A673 (cell line): ENCODE results near the gene CLRN3. TPM values are rescaled to one million over a fixed set of nuclear protein-coding genes. Genes with fewer than 3 reads are reported as not detected.

Experiments
- BruUV-seq: library from RNA; stranded (reverse); fragments of 400-500 nt; replicated peaks from 2 replicates; lab custom pipeline; 2021; lab: Mats Ljungman, UMichigan
- CTCF ChIA-PET: fragments of 300-600 bp; sonication (Branson Sonifier 250); formaldehyde crosslinking; loops from one replicate; lab custom pipeline; 2022; ENCODE audit warnings: antibody characterized with exemption; lab: Charles Lee
- POLR2A ChIA-PET: fragments of 300-600 bp; sonication (Branson Sonifier 250); formaldehyde crosslinking; loops from one replicate; lab custom pipeline; 2022; ENCODE audit warnings: antibody characterized with exemption; ENCODE audit not compliant: low non-redundant PET; lab: Charles Lee
- DNase-seq: peaks from one replicate; pipeline ENCODE4 v3.0.0-alpha.2; 2015; ENCODE audit warnings: low spot score
- H3K27ac ChIP-seq: fragments of 200-600 bp; sonication (generic); 2 replicates; pipeline ENCODE4 v1.5.1; 2016; ENCODE audit warnings: mixed run types, low read depth, mild to moderate bottlenecking, mixed read lengths, antibody characterized with exemption, low read length; ENCODE audit not compliant: poor library complexity, severe bottlenecking
- H3K27me3 ChIP-seq: fragments of 200-600 bp; sonication (generic); replicated peaks from 2 replicates; pipeline ENCODE4 v1.6.1; 2017; ENCODE audit warnings: mixed run types, low read depth, mild to moderate bottlenecking, mixed read lengths, antibody characterized with exemption, low read length; ENCODE audit not compliant: insufficient read depth, poor library complexity
- H3K36me3 ChIP-seq: fragments of 200-600 bp; sonication (generic); 2 replicates; pipeline ENCODE4 v1.6.1; 2016; ENCODE audit warnings: mixed run types, mild to moderate bottlenecking, mixed read lengths, antibody characterized with exemption, low read length; ENCODE audit not compliant: insufficient read depth, poor library complexity, severe bottlenecking
- H3K4me1 ChIP-seq: fragments of 200-600 bp; sonication (generic); 2 replicates; pipeline ENCODE4 v1.6.1; 2017; ENCODE audit warnings: mixed run types, mild to moderate bottlenecking, mixed read lengths, antibody characterized with exemption, low read length; ENCODE audit not compliant: insufficient read depth, poor library complexity, severe bottlenecking
- H3K4me3 ChIP-seq: fragments of 200-600 bp; sonication (generic); 2 replicates; pipeline ENCODE4 v1.5.1; 2016; ENCODE audit warnings: low read depth, mixed run types, mild to moderate bottlenecking, mixed read lengths, low read length; ENCODE audit not compliant: poor library complexity, severe bottlenecking
- H3K9me3 ChIP-seq: fragments of 200-600 bp; sonication (generic); 2 replicates; pipeline ENCODE4 v1.6.1; 2016; ENCODE audit warnings: mixed run types, low read depth, mild to moderate bottlenecking, mixed read lengths, antibody characterized with exemption, low read length; ENCODE audit not compliant: poor library complexity, severe bottlenecking
- CTCF ChIP-seq: fragments of 300-800, 200-600 bp; sonication (generic); conservative IDR thresholded peaks from 2 replicates; pipeline ENCODE4 v1.5.1; 2017; ENCODE audit warnings: low read depth, mild to moderate bottlenecking, antibody characterized with exemption, low read length, moderate library complexity, mixed read lengths
- EZH2 ChIP-seq: fragments of 200-600 bp; sonication (generic); IDR thresholded peaks from 2 replicates; pipeline ENCODE4 v1.6.1; 2017; ENCODE audit warnings: borderline replicate concordance, low read depth, mild to moderate bottlenecking, mixed read lengths, antibody characterized with exemption, low read length; ENCODE audit not compliant: poor library complexity, severe bottlenecking
- intact Hi-C: fragments of 100-400 bp; cut with micrococcal nuclease; formaldehyde crosslinking; loops from one replicate; pipeline ENCODE4 v1.10.0; 2022; ENCODE audit not compliant: unreplicated experiment
- total RNA-seq: library from RNA; stranded (reverse); gene quantifications from 2 replicates; pipeline ENCODE4 v1.2.3, GENCODE V29; 2021

CLRN3 gene
- total RNA-seq, 1 experiment from 2014 or later: not detected

DNA sequence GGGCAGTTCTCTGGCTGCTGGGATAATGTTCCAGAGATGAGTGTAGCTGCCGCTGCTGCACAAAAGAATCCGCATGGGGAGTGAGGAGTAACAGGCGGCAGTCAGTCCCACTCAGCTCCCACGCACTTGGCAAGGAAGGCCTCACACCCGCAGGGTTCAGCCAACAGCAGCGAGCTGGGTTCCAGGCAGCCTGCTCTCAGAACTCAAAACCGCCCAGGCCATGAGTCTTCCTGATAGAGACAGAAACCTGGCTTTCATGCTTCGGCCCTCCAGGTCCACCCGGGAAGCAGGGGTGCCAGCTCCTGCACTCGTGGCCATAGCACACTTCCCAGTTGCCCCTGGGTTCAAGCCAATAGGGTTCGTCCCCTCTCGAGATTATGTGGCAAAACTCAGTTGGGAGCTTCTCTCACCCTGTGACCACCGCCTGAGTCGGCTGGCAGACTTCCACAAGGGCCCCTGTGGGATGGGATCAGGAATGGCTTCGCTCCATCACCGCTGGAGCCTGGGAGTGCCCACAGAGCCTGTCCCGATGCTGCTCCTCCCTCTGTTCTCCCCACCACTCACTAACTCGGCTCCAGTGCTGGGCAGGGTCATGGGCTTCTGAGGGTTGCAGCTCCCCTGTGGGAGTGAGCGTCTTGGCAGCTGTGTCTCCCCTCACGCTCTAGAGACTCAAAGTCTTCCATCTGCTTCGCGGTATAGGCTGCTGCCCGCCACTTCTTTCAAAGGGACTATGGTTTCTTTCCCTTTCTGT is 20.6 kb downstream of the CLRN3 start:
- no TSS peak for BruUV-seq
- DNase-seq: peak; percentile 58
- H3K4me1 ChIP-seq: no peaks in the 10 kb centered on the region
- H3K27ac ChIP-seq: no peak overlapping the region
- ChIA-PET CTCF (no interaction called here), POLR2A (no interaction called here)
- no peaks in the 10 kb centered on the region for H3K9me3 ChIP-seq
- intact Hi-C loops: no loop called here
- TF ChIP-seq CTCF (no peak), EZH2 (no peak)
- H3K36me3 ChIP-seq: no peaks in the 10 kb centered on the region
- H3K4me3 ChIP-seq: no peak overlapping the region
- H3K27me3 ChIP-seq: peaks cover 26% of the 10 kb centered on the region

- Histone ChIP-seq H3K9me3 (no peaks in the 10 kb centered on the region), H3K27me3 (peaks cover 21% of the 10 kb centered on the region), H3K4me1 (no peaks in the 10 kb centered on the region), H3K27ac (no peak overlapping the region), H3K36me3 (no peaks in the 10 kb centered on the region), H3K4me3 (no peak overlapping the region)
- intact Hi-C loops: no loop called here
- ChIA-PET POLR2A (no interaction called here), CTCF (no interaction called here)
- TF ChIP-seq CTCF (no peak), EZH2 (no peak)
- DNase-seq: peak; percentile 14
- BruUV-seq: no TSS peak
Measured at GRCh38 chr10:127871631-127872010, 21.1 kb downstream of the CLRN3 start.

- ChIA-PET POLR2A (no interaction called here), CTCF (no interaction called here)
- no peak overlapping the region for H3K27ac ChIP-seq
- H3K4me3 ChIP-seq: no peak overlapping the region
- H3K36me3 ChIP-seq: no peaks in the 10 kb centered on the region
- no peaks in the 10 kb centered on the region for H3K4me1 ChIP-seq
- DNase-seq: no peak
- intact Hi-C loops: no loop called here
- BruUV-seq: no TSS peak
- TF ChIP-seq EZH2: no peak
- no peak for TF ChIP-seq CTCF
- no peaks in the 10 kb centered on the region for H3K9me3 ChIP-seq
- H3K27me3 ChIP-seq: peaks cover 22% of the 10 kb centered on the region
Measured at GRCh38 chr10:127869329-127869728, 23.4 kb downstream of the CLRN3 start.
